Inferior parietal cortex (tissue), 1 donor: ENCODE measurements around the gene AP5S1.
"Not testable (repeated sequence)": the region's sequence is repeated elsewhere in the genome, so short reads cannot be mapped to it uniquely, and the experiment has no call there.

Source experiments
- DNase-seq: peaks from one replicate; pipeline ENCODE4 v3.0.0-alpha.2; 2016; ENCODE audit errors: extremely low spot score

Gene AP5S1

DNA sequence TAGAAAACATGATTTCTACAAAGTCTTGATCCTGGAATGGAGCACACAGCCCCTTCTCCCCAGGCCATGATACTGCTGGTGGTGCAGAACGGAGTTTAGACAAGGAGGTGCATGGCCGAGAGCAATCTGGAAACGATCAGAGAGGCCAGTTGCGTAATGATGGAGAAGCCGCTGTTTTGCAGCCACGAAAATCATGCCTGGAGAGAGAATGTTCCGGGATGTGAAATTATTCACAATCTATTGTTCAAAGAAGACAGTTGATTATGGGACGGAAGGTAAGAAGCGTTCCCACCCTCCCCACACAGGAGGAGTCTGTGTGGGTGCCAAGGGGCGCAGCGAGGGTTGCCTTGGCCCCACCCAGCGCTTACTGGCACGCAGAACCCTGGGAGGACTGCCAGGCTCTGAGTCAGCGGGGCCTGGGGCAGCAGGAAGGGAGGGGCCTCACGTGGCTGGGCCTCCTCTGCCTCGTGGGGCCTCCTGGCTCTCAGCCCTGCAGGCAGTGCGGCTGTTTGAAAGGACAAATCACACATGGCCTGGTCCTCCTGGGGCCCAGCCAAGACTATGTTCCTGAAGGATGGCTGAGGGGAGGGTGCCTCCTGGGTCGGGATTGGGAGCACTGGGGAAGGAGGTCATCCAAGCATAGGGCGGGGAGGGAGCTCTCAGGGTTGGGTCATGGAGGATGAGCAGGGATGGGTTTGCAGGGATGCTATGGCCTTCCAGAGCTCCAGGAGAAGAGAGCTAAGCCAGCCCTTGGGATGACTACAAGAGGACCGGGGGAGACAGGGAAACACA, 8.7 kb upstream of the AP5S1 start:
- DNase-seq: peak; percentile 95

DNA sequence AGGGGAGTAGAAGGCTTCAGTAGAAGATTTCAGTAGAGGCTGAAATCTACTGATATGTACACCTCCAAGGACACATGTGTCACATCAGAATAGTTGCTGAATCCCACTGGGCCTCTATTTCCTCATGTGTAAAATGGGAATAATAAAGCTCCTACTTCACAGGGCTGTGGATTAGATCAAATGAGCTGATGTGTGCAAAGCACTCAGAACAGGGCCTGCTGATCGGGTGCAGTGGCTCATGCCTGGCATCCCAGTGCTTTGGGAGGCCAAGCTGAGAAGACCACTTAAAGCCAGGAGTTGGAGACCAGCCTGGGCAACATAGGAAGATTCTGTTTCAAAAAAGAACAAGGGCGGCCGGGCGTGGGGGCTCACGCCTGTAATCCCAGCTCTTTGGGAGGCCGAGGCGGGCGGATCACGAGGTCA, 8.1 kb upstream of the AP5S1 start:
- DNase-seq: no peak

- DNase-seq: no peak
Measured at GRCh38 chr20:3812975-3813847, 7.1 kb upstream of the AP5S1 start.

- no peak for DNase-seq
Measured at GRCh38 chr20:3813848-3814581, 6.3 kb upstream of the AP5S1 start.

GRCh38 chr20:3814928-3815495, 5.3 kb upstream of the AP5S1 start:
- DNase-seq: no peak

DNA sequence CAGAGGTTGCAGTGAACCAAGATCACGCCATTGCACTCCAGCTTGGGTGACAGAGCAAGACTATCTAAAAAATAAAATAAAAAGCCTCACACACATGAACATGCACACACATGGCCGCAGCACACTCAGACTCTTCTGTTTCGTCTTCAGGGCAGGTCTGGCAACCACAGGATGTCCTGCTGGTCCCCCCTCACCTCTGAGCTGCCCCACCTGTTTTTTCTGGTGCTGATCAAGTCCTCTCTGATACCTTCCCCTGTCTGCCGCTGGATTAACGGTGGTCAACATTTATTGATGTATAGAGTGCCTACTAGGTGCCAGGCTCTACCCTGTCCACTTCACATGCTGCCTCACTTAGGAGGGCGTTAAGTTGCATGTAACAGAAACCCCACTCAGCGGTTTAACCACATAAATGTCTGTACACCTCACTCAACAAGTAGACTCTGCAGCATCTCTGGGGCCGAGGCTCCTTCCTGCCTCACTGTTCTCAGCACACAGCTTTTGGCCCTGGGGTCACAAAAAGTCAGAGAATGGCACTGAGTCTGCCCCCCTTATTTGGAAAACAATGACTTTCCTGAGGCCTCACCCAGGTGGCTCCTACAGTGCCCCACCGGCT, 4.5 kb upstream of the AP5S1 start:
- DNase-seq: no peak

GRCh38 chr20:3818155-3819151, 1.9 kb upstream of the AP5S1 start:
- peak; percentile 47 for DNase-seq

- no peak for DNase-seq
Measured at GRCh38 chr20:3819411-3820047, 818 bp upstream of the AP5S1 start.

- no peak for DNase-seq
Measured at GRCh38 chr20:3820901-3821727, 767 bp downstream of the AP5S1 start.

- DNase-seq: no peak
Measured at GRCh38 chr20:3821996-3822395, 1.6 kb downstream of the AP5S1 start.

GRCh38 chr20:3823881-3824280, 3.5 kb downstream of the AP5S1 start:
- no peak for DNase-seq

GRCh38 chr20:3825526-3825925, 5.2 kb downstream of the AP5S1 start:
- DNase-seq: no peak

- DNase-seq: no peak
Measured at GRCh38 chr20:3826420-3826819, 6.1 kb downstream of the AP5S1 start.

- DNase-seq: no peak
Measured at GRCh38 chr20:3828798-3829197, 8.5 kb downstream of the AP5S1 start.

DNA sequence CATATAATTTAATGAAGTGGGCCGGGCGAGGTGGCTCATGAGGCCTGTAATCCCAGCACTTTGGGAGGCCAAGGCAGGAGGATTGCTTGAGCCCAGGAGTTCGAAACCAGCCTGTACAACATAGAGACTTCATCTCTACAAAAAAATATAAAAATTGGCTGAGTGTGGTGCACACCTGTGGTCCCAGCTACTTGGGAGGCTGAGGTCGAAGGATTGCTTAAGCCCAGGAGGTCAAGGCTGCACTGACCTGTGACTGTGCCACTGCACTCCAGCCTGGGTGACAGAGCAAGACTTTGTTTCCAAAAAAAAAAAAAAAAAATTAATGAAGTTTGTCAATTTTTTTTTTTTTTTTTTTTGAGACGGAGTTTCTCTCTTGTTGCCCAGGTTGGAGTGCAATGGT, 9.5 kb downstream of the AP5S1 start:
- DNase-seq: not testable (repeated sequence)

GRCh38 chr20:3836132-3836531, 15.8 kb downstream of the AP5S1 start:
- DNase-seq: no peak

- DNase-seq: no peak
Measured at GRCh38 chr20:3839328-3839727, 19.0 kb downstream of the AP5S1 start.

GRCh38 chr20:3840201-3840600, 19.9 kb downstream of the AP5S1 start:
- DNase-seq: not testable (repeated sequence)
